ENCODE results near the gene GRIA3.

GRIA3 gene

GRCh38 chrX:123202523-123202922 lies 18.4 kb downstream of the GRIA3 start:
- DNase-seq (ENCODE audit: low spot score): no peak
- H3K27ac ChIP-seq: no peak overlapping the region
- CTCF ChIA-PET: no interaction called here
- no peak for TF ChIP-seq CTCF (conservative IDR thresholded peaks at IDR 0.05; ENCODE audit: low read depth)
- POLR2A ChIA-PET (ENCODE audit: low non-redundant PET): no interaction called here

- CTCF ChIA-PET: no interaction called here
- DNase-seq (ENCODE audit: low spot score): no peak
These were observed 19.7 kb downstream of the GRIA3 start for GRCh38 chrX:123203772-123204171.

GRCh38 chrX:123206176-123206575 lies 22.1 kb downstream of the GRIA3 start:
- ChIA-PET POLR2A (ENCODE audit: low non-redundant PET) (no interaction called here), CTCF (no interaction called here)

More at GRCh38 chrX:123203772-123204171, 19.7 kb downstream of the GRIA3 start:
- POLR2A ChIA-PET (ENCODE audit: low non-redundant PET): no interaction called here
- no peak overlapping the region for H3K27ac ChIP-seq
- TF ChIP-seq CTCF (conservative IDR thresholded peaks at IDR 0.05; ENCODE audit: low read depth): no peak

GRCh38 chrX:123210252-123210651 lies 26.2 kb downstream of the GRIA3 start:
- DNase-seq (ENCODE audit: low spot score): no peak
- ChIA-PET POLR2A (ENCODE audit: low non-redundant PET) (no interaction called here), CTCF (no interaction called here)
- no peak for TF ChIP-seq CTCF (conservative IDR thresholded peaks at IDR 0.05; ENCODE audit: low read depth)
- H3K27ac ChIP-seq: no peak overlapping the region

More at GRCh38 chrX:123206176-123206575, 22.1 kb downstream of the GRIA3 start:
- TF ChIP-seq CTCF (conservative IDR thresholded peaks at IDR 0.05; ENCODE audit: low read depth): no peak
- no peak for DNase-seq (ENCODE audit: low spot score)
- H3K27ac ChIP-seq: no peak overlapping the region

GRCh38 chrX:123215397-123216089 lies 31.5 kb downstream of the GRIA3 start:
- TF ChIP-seq CTCF (conservative IDR thresholded peaks at IDR 0.05; ENCODE audit: low read depth): no peak
- no peak for DNase-seq (ENCODE audit: low spot score)
- ChIA-PET POLR2A (ENCODE audit: low non-redundant PET) (no interaction called here), CTCF (no interaction called here)
- H3K27ac ChIP-seq: no peak overlapping the region

- H3K27ac ChIP-seq: no peak overlapping the region
- POLR2A ChIA-PET (ENCODE audit: low non-redundant PET): no interaction called here
- CTCF ChIA-PET: no interaction called here
- no peak for DNase-seq (ENCODE audit: low spot score)
- TF ChIP-seq CTCF (conservative IDR thresholded peaks at IDR 0.05; ENCODE audit: low read depth): no peak
These were observed 33.0 kb downstream of the GRIA3 start for GRCh38 chrX:123217077-123217476.
